K562 (cell line): ENCODE data around the gene AK4. TPM values are rescaled to one million over a fixed set of nuclear protein-coding genes. Genes with fewer than 3 reads are reported as not detected.

Experiments used
- ATAC-seq: fragments of 200-7000 bp; cut with Tn5 transposase; 3 replicates; pipeline ENCODE4 v1.9.1; 2020; ENCODE audit warnings: moderate library complexity
- BruUV-seq: library from RNA; stranded (reverse); fragments of 400-500 nt; replicated peaks from 2 replicates; lab custom pipeline; 2021; lab: Mats Ljungman, UMichigan
- CTCF ChIA-PET: fragments of 300-600 bp; formaldehyde crosslinking; extraction: SDS; loops from one replicate; lab custom pipeline; 2021; ENCODE audit warnings: low intra/inter-chr PET ratio; lab: Yijun Ruan, JAX
- POLR2A ChIA-PET: fragments of 300-600, 350-650 bp; sonication (Branson Sonifier 250); formaldehyde crosslinking; extraction: SDS; loops from one replicate; lab custom pipeline; 2021; ENCODE audit warnings: antibody characterized with exemption, inconsistent platforms; lab: Yijun Ruan, JAX
- DNase-seq, 4 experiments: peaks; one replicate each; pipeline versions ENCODE4 v3.0.0 to v3.0.0-alpha.2; 2011 to 2018; ENCODE audit warnings: low spot score in 3 of 4, mixed read lengths in 3 of 4; ENCODE audit errors: extremely low read depth in 1 of 4
- FAIRE-seq: peaks from 2 replicates; lab custom pipeline; 2011; peaks lifted over from hg19 to GRCh38; lab: Jason Lieb, UNC
- H2AFZ ChIP-seq: 2 replicates; pipeline ENCODE4 v1.6.0; 2011; ENCODE audit warnings: low read depth, low read length, control low read depth, inconsistent platforms
- H3K27ac ChIP-seq: fragments of 200-600 bp; 3 replicates; pipeline ENCODE4 v1.8.0; 2011; ENCODE audit warnings: low read depth, mild to moderate bottlenecking, control low read depth, inconsistent platforms, low read length, moderate library complexity, mixed read lengths; ENCODE audit errors: extremely low read depth
- H3K27me3 ChIP-seq, 2 experiments: fragments of 300-600 bp in 1 of 2; 2 replicates in 1 of 2; 3 replicates in 1 of 2; pipeline versions ENCODE4 v1.6.0 to v1.8.0; 2011; ENCODE audit warnings: inconsistent platforms in 2 of 2, low read length in 2 of 2, mild to moderate bottlenecking in 1 of 2, mixed read lengths in 1 of 2, moderate library complexity in 1 of 2; ENCODE audit not compliant: control insufficient read depth in 2 of 2, insufficient read depth in 2 of 2
- H3K36me3 ChIP-seq: fragments of 300-600 bp; 3 replicates; pipeline ENCODE4 v1.8.0; 2011; ENCODE audit warnings: mild to moderate bottlenecking, low read length, inconsistent platforms; ENCODE audit not compliant: control insufficient read depth, insufficient read depth
- H3K4me1 ChIP-seq, 2 experiments: fragments of 200-600 bp in 1 of 2; replicated peaks in 1 of 2; 2 replicates in 1 of 2; 3 replicates in 1 of 2; pipeline versions ENCODE4 v1.5.1 to v1.8.0; 2011; ENCODE audit warnings: inconsistent platforms in 2 of 2, low read length in 2 of 2, mild to moderate bottlenecking in 1 of 2, mixed read lengths in 1 of 2, moderate library complexity in 1 of 2; ENCODE audit not compliant: control insufficient read depth in 2 of 2, insufficient read depth in 2 of 2
- H3K4me2 ChIP-seq: 2 replicates; pipeline ENCODE4 v1.6.1; 2011; ENCODE audit warnings: low read length, control low read depth, inconsistent platforms, mixed read lengths; ENCODE audit not compliant: insufficient read depth
- H3K4me3 ChIP-seq: fragments of 200-600 bp; sonication (generic), shearing (Covaris generic); 2 replicates; pipeline ENCODE4 v1.5.1; 2016; ENCODE audit warnings: control low read depth, inconsistent platforms
- H3K79me2 ChIP-seq: fragments of 200-600 bp; 3 replicates; pipeline ENCODE4 v1.8.0; 2011; ENCODE audit warnings: low read length, inconsistent platforms; ENCODE audit not compliant: control insufficient read depth, insufficient read depth
- H3K9ac ChIP-seq, 2 experiments: 2 replicates each; pipeline versions ENCODE4 v1.6.0 to v1.6.1; 2011; ENCODE audit warnings: low read depth in 2 of 2, low read length in 2 of 2, control low read depth in 1 of 2, inconsistent platforms in 1 of 2, mild to moderate bottlenecking in 1 of 2, mixed read lengths in 1 of 2; ENCODE audit not compliant: insufficient read depth in 1 of 2
- H3K9me1 ChIP-seq: one replicate; pipeline ENCODE4 v1.6.0; 2011; ENCODE audit warnings: inconsistent platforms, mild to moderate bottlenecking, low read length, moderate library complexity; ENCODE audit not compliant: control insufficient read depth, insufficient read depth
- H3K9me3 ChIP-seq: replicated peaks from 2 replicates; pipeline ENCODE4 v1.5.1; 2011; ENCODE audit warnings: low read depth, low read length, inconsistent platforms; ENCODE audit not compliant: control insufficient read depth, insufficient read depth
- H4K20me1 ChIP-seq: replicated peaks from 2 replicates; pipeline ENCODE4 v1.6.1; 2011; ENCODE audit warnings: low read length, inconsistent platforms, mixed read lengths; ENCODE audit not compliant: control insufficient read depth, insufficient read depth
- ARID4B ChIP-seq: sonication (generic); formaldehyde crosslinking; IDR thresholded peaks from 2 replicates; pipeline ENCODE4 v1.8.0; 2022; ENCODE audit warnings: mild to moderate bottlenecking, missing genetic modification reagents
- ASH1L ChIP-seq: fragments of 450-650 bp; IDR thresholded peaks from 2 replicates; pipeline ENCODE4 v1.6.1; 2018; ENCODE audit warnings: borderline replicate concordance, mild to moderate bottlenecking, low read depth; ENCODE audit not compliant: partially characterized antibody
- HCFC1 ChIP-seq: IDR thresholded peaks from 2 replicates; pipeline ENCODE4 v1.6.1; 2012; ENCODE audit warnings: low read depth, low read length, improper control_type of control experiment
- PHF8 ChIP-seq: fragments of 200-600 bp; sonication (generic); IDR thresholded peaks from 2 replicates; pipeline ENCODE4 v1.6.1; 2012; ENCODE audit warnings: mixed run types, mild to moderate bottlenecking, inconsistent platforms, low read length, moderate library complexity, borderline replicate concordance
- ZNF507 ChIP-seq: conservative IDR thresholded peaks from 2 replicates; pipeline ENCODE4 v1.6.1; 2017; ENCODE audit warnings: missing genetic modification characterization, missing compliant biosample characterization
- WGBS: fragments of 100-300 bp; shearing (Covaris generic); methylation state at CpG from one replicate; pipeline ENCODE4 v1.1.6; 2016; ENCODE audit warnings: low coverage, mixed read lengths; ENCODE audit not compliant: insufficient coverage; ENCODE audit errors: missing lambda C conversion rate; 5-methylcytosine and 5-hydroxymethylcytosine counted together
- in situ Hi-C: fragments of 300-500 bp; cut with MboI; formaldehyde crosslinking; loops from 4 replicates; pipeline ENCODE4 v1.15.0; 2018; ENCODE audit warnings: inconsistent platforms, mixed read lengths
- intact Hi-C: fragments of 100-400 bp; cut with micrococcal nuclease; formaldehyde crosslinking; loops from 2 replicates; pipeline ENCODE4 v1.14.2; 2022
- polyA plus RNA-seq, 8 experiments: library from polyadenylated mRNA; depleted of rRNA in 4 of 8; stranded (reverse) in 5 of 8; unstranded in 3 of 8; fragments of >200 nt; fragmentation: Nextera tagmentation in 2 of 8; fragmentation: Illumina TruSeq in 1 of 8; extraction: Ambion mirVana in 2 of 8; extraction: Trizol in 1 of 8; gene quantifications; 2 replicates each; pipeline versions ENCODE4 v1.2.1 to v1.2.3, GENCODE V29; 2011 to 2014; ENCODE audit warnings: inconsistent platforms in 1 of 8, missing spikeins in 1 of 8
- total RNA-seq, 7 experiments: library from RNA; depleted of rRNA in 6 of 7; stranded (reverse); fragments of >200 nt in 6 of 7; fragmentation: Illumina TruSeq in 2 of 7; extraction: Trizol in 2 of 7; gene quantifications; 2 replicates each; pipeline versions ENCODE4 v1.2.1 to v1.2.3, GENCODE V29; 2011 to 2021; ENCODE audit warnings: low replicate concordance in 1 of 7

AK4 gene
- total and polyA plus RNA-seq, 9 of the 15 experiments (the other 6 are each of a cell fraction or from before 2014, with no cell fraction given) = 10.4 to 96.6 (median 21.5) TPM

GRCh38 chr1:65179148-65179547 is 31.1 kb downstream of the AK4 start:
- ChIA-PET CTCF (no interaction called here), POLR2A (interaction anchor here (0.9 to 1.1 kb wide), 2 partner anchors 28 to 30 kb away, joined by 5 read pairs; no protein-coding TSS in a partner anchor)
- no peak for TF ChIP-seq HCFC1
- no peak for TF ChIP-seq PHF8
- no peak for TF ChIP-seq ASH1L
- TF ChIP-seq ZNF507 = no peak
- TF ChIP-seq ARID4B (CRISPR knock-in tag) = no peak
- Histone ChIP-seq H3K36me3 (no peaks in the 10 kb centered on the region), H3K27me3 (no peaks in the 10 kb centered on the region), H3K27ac (no peak overlapping the region), H3K9ac (no peak overlapping the region), H4K20me1 (0 out of 2 replicates have a peak, but pooled peaks cover 3% of the 10 kb centered on the region), H3K9me1 (peaks cover 3% of the 10 kb centered on the region), H3K79me2 (peaks cover 70% of the 10 kb centered on the region), H3K9me3 (no peaks in the 10 kb centered on the region), H2AFZ (no peak overlapping the region), H3K4me1 (peaks cover 7 to 37% of the 10 kb centered on the region in 2 experiments; a peak in 3 of 5 replicates), H3K4me3 (no peak overlapping the region), H3K4me2 (no peak overlapping the region)
- ATAC-seq (no peak; the same call in 1 of the 3 replicates), FAIRE-seq (no peak), DNase-seq (no peak)
- intact Hi-C loops = no loop called here
- in situ Hi-C loops = no loop called here
- BruUV-seq = no TSS peak
- 29% methylated on average over 1 of the region's 1 CpG for WGBS
